ENCODE data around the gene IL15. TPM values are rescaled to one million over a fixed set of nuclear protein-coding genes. Genes with fewer than 3 reads are reported as not detected.

Gene IL15
- total and polyA plus RNA-seq, 4 donors: 0.93 to 2.0 (median 1.5) TPM

- TF ChIP-seq, protein P1, sequence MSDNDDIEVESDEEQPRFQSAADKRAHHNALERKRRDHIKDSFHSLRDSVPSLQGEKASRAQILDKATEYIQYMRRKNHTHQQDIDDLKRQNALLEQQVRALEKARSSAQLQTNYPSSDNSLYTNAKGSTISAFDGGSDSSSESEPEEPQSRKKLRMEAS (IDR thresholded peaks at IDR 0.05): no peak
- TF ChIP-seq FOXA1 (IDR thresholded peaks at IDR 0.05): no peak
Observed at GRCh38 chr4:141647966-141648365, 11.6 kb downstream of the IL15 start (continued).

DNA sequence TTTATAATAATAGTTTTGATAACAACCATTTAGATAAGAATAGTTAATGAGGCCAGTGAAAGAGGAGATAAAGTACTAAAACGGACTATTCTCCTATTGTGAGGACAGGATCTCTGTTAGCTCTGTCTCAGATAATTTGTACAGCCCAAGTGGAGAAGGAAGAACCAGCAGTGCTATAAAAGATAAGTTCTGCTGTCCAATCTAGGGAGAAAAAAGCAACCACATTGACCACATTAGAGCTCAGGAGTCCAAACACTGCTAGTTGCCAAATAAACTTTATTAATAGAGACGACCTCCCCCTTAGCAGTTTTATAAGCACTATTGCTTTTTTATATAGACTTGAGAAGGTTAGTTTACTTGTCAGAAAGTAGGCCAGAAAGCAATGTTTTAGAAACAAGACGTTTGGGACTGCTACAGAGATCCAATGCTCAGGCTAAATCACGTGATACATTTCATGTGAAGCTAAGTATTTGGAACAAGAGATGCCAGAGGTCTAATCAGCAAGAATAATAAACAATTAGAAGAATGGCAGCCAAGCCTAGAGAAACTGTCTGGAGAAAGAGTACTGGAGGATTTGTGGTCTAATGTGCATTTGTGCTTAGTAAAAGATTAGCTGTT lies 15.9 kb downstream of the IL15 start:
- 56% methylated on average over 4 of the region's 4 CpGs for WGBS
- H3K27ac ChIP-seq (ENCODE audit: low read depth in 1 of 2, low read length in 2 of 2): no peak overlapping the region

DNA sequence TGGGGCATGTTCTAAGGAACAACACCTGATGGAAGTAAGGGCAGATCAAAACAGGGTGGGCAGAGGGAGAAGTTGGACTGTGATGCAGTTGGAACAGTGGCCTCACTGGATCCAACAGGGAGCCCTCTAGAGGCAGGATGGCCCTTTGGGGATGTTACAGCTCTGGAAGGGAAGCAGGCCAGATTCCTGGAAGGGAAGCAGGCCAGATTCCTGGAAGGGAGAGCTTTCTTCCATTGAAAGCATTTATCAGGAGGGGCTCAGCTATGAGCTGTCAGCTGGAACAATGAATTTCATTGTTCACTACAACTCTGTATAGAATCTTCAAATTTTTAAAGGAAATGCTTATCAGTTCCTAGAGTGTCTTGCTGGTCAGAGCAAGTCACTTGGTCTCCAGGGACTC lies 17.7 kb downstream of the IL15 start:
- DNase-seq (ENCODE audit: low spot score): no peak
- TF ChIP-seq RAD21 (IDR thresholded peaks at IDR 0.05): peak; percentile 53 to 80
- TF ChIP-seq GABPA (IDR thresholded peaks at IDR 0.05 in 1 of 2, conservative IDR thresholded peaks at IDR 0.05 in 1 of 2): no peak
- peak; percentile 35 for TF ChIP-seq NR2F2 (IDR thresholded peaks at IDR 0.05)
- TF ChIP-seq, protein P1 (IDR thresholded peaks at IDR 0.05): no peak
- TF ChIP-seq, protein P2, sequence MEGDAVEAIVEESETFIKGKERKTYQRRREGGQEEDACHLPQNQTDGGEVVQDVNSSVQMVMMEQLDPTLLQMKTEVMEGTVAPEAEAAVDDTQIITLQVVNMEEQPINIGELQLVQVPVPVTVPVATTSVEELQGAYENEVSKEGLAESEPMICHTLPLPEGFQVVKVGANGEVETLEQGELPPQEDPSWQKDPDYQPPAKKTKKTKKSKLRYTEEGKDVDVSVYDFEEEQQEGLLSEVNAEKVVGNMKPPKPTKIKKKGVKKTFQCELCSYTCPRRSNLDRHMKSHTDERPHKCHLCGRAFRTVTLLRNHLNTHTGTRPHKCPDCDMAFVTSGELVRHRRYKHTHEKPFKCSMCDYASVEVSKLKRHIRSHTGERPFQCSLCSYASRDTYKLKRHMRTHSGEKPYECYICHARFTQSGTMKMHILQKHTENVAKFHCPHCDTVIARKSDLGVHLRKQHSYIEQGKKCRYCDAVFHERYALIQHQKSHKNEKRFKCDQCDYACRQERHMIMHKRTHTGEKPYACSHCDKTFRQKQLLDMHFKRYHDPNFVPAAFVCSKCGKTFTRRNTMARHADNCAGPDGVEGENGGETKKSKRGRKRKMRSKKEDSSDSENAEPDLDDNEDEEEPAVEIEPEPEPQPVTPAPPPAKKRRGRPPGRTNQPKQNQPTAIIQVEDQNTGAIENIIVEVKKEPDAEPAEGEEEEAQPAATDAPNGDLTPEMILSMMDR (IDR thresholded peaks at IDR 0.05; ENCODE audit: low read depth, low read length, missing input control): peak; percentile 48
- TF ChIP-seq JUND (IDR thresholded peaks at IDR 0.05): no peak
- H3K36me3 ChIP-seq (ENCODE audit: control insufficient read depth in 4 of 4, insufficient read depth in 3 of 4, low read depth in 1 of 4, low read length in 3 of 4): no peaks in the 10 kb centered on the region
- no peaks in the 10 kb centered on the region for H3K27me3 ChIP-seq (ENCODE audit: control insufficient read depth in 4 of 4, insufficient read depth in 4 of 4, low read length in 3 of 4)
- no peaks in the 10 kb centered on the region for H3K4me1 ChIP-seq (ENCODE audit: control insufficient read depth in 4 of 4, insufficient read depth in 4 of 4, low read length in 3 of 4)
- H3K4me3 ChIP-seq (ENCODE audit: low read depth in 1 of 3, low read length in 3 of 3): no peak overlapping the region
- no peak overlapping the region for H3K27ac ChIP-seq (ENCODE audit: low read depth in 1 of 2, low read length in 2 of 2)
- H3K9me3 ChIP-seq (ENCODE audit: control insufficient read depth in 4 of 4, low read length in 3 of 4): no peaks in the 10 kb centered on the region
- H3K9ac ChIP-seq (ENCODE audit: low read depth in 1 of 2, low read length in 2 of 2): no peak overlapping the region

More for the DNA sequence above, 15.9 kb downstream of the IL15 start:
- H3K36me3 ChIP-seq (ENCODE audit: control insufficient read depth in 4 of 4, insufficient read depth in 3 of 4, low read depth in 1 of 4, low read length in 3 of 4): no peaks in the 10 kb centered on the region
- no peak for DNase-seq (ENCODE audit: low spot score)
- H3K4me1 ChIP-seq (ENCODE audit: control insufficient read depth in 4 of 4, insufficient read depth in 4 of 4, low read length in 3 of 4): peaks cover 0 to 3% (median 1%) of the 10 kb centered on the region in 4 donors
- no peak overlapping the region for H3K4me3 ChIP-seq (ENCODE audit: low read depth in 1 of 3, low read length in 3 of 3)
- H3K9ac ChIP-seq (ENCODE audit: low read depth in 1 of 2, low read length in 2 of 2): no peak overlapping the region
- no peaks in the 10 kb centered on the region for H3K27me3 ChIP-seq (ENCODE audit: control insufficient read depth in 4 of 4, insufficient read depth in 4 of 4, low read length in 3 of 4)
- no peaks in the 10 kb centered on the region for H3K9me3 ChIP-seq (ENCODE audit: control insufficient read depth in 4 of 4, low read length in 3 of 4)
- TF ChIP-seq HNF4G (IDR thresholded peaks at IDR 0.05) (no peak), TAF1 (conservative IDR thresholded peaks at IDR 0.05) (no peak), HNF4A (conservative IDR thresholded peaks at IDR 0.05) (no peak)
- TF ChIP-seq, protein P2 (IDR thresholded peaks at IDR 0.05; ENCODE audit: low read depth, low read length, missing input control): no peak

GRCh38 chr4:141656031-141656430 lies 19.6 kb downstream of the IL15 start:
- Histone ChIP-seq H3K36me3 (ENCODE audit: control insufficient read depth in 4 of 4, insufficient read depth in 3 of 4, low read depth in 1 of 4, low read length in 3 of 4) (no peaks in the 10 kb centered on the region), H3K4me3 (ENCODE audit: low read depth in 1 of 3, low read length in 3 of 3) (no peak overlapping the region), H3K9ac (ENCODE audit: low read depth in 1 of 2, low read length in 2 of 2) (no peak overlapping the region), H3K27ac (ENCODE audit: low read depth in 1 of 2, low read length in 2 of 2) (no peak overlapping the region), H3K4me1 (ENCODE audit: control insufficient read depth in 4 of 4, insufficient read depth in 4 of 4, low read length in 3 of 4) (no peaks in the 10 kb centered on the region), H3K9me3 (ENCODE audit: control insufficient read depth in 4 of 4, low read length in 3 of 4) (no peaks in the 10 kb centered on the region), H3K27me3 (ENCODE audit: control insufficient read depth in 4 of 4, insufficient read depth in 4 of 4, low read length in 3 of 4) (no peaks in the 10 kb centered on the region)
- no peak for DNase-seq (ENCODE audit: low spot score)
- 90% methylated on average over 3 of the region's 3 CpGs for WGBS
- TF ChIP-seq HNF4G (IDR thresholded peaks at IDR 0.05) (no peak), FOXA1 (IDR thresholded peaks at IDR 0.05) (no peak), TAF1 (conservative IDR thresholded peaks at IDR 0.05) (no peak), HNF4A (conservative IDR thresholded peaks at IDR 0.05) (no peak), RAD21 (IDR thresholded peaks at IDR 0.05) (no peak), FOXA2 (IDR thresholded peaks at IDR 0.05) (no peak), ATF3 (IDR thresholded peaks at IDR 0.05) (no peak)
- TF ChIP-seq, protein P1 (IDR thresholded peaks at IDR 0.05): no peak
- TF ChIP-seq, protein P3, sequence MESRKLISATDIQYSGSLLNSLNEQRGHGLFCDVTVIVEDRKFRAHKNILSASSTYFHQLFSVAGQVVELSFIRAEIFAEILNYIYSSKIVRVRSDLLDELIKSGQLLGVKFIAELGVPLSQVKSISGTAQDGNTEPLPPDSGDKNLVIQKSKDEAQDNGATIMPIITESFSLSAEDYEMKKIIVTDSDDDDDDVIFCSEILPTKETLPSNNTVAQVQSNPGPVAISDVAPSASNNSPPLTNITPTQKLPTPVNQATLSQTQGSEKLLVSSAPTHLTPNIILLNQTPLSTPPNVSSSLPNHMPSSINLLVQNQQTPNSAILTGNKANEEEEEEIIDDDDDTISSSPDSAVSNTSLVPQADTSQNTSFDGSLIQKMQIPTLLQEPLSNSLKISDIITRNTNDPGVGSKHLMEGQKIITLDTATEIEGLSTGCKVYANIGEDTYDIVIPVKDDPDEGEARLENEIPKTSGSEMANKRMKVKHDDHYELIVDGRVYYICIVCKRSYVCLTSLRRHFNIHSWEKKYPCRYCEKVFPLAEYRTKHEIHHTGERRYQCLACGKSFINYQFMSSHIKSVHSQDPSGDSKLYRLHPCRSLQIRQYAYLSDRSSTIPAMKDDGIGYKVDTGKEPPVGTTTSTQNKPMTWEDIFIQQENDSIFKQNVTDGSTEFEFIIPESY (IDR thresholded peaks at IDR 0.05): no peak
- TF ChIP-seq, protein P2 (IDR thresholded peaks at IDR 0.05; ENCODE audit: low read depth, low read length, missing input control): no peak
